ENCODE measurements around the gene RAB3C.

RAB3C gene

DNA sequence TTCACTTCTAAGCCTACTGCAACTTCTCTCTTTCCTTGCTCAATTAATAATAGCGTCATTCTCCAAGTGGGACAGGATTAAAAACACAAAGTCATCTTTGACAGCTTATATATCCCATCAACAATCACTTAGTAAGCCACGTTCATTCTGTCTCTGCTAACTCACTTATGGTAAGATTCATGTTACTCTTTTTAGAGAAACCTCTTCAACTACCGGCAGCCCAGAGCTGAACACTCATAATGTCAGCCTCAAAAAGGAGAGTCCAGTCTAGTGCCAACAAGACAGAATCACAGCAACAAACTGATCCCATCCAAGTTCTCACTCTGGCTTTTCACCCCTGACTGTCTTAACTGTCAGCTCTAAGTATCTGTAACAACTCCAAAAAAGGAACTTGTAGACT lies 196.0 kb downstream of the RAB3C start:
- no peak for DNase-seq

DNA sequence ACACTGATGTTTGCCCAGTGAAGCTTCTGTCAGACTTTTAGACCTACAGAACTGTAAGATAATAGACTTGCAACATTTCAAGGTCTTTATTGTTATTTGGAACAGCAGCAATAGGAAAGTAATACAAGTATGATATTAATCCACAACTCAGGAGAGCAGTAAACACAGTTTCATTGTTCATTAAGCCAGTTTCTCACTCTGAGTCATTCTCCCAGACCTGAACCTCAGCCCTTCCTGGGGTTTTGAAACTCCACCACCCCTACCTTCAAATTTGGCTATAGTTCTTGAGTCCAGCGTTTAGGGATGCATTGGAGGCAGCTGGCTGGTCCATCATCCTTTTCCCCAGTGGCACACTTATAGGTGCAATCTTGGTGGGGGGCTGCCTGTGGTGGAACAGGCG lies 203.2 kb downstream of the RAB3C start:
- no peak for DNase-seq

DNA sequence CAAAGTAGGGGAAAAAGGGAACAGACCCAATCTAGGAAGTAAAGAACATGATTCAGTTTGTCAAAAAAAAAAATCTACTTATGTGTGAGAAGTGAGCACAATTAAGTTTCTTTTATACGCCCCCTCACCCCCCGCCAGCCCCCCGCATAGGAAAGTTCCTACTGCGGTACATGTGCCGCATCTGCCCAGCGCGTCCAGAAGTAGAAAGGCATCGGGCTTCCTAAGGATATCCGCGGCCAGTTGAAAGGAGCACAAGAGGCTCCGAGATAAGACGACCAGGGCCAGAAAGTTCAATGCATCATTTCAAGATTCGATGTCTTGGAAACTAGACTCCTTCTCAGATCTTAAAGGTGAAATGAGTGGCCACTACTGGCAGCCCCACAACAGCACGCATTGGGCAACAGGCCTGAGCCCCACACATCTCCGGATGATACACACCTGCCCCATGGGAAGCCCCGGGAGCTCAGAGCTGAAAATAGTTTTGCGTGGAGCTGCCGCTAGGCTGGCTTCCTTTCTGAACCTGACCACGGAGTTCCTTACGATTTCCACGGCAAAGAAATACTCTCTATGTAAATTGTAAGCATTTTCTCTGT lies 203.9 kb downstream of the RAB3C start:
- DNase-seq = no peak

DNA sequence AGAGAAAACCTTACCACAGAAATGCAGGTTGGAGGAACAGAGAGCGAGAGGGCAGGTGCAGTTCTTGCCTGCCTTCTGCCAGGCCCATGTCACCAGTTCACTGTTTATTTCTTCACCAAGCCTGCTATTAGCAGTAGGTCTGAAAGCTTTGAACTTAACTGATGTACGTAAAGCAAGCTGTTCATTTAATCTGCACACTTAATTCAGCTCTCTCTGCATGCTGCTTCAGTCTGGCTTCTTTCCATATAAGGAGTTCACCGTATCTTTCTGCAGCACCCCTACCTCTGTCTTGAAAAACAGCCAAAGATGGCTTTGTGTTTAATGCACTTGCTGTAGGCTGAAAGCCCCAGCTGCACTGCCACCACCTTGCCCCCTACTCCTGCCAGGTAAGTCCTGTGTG lies 205.1 kb downstream of the RAB3C start:
- no peak for DNase-seq

DNA sequence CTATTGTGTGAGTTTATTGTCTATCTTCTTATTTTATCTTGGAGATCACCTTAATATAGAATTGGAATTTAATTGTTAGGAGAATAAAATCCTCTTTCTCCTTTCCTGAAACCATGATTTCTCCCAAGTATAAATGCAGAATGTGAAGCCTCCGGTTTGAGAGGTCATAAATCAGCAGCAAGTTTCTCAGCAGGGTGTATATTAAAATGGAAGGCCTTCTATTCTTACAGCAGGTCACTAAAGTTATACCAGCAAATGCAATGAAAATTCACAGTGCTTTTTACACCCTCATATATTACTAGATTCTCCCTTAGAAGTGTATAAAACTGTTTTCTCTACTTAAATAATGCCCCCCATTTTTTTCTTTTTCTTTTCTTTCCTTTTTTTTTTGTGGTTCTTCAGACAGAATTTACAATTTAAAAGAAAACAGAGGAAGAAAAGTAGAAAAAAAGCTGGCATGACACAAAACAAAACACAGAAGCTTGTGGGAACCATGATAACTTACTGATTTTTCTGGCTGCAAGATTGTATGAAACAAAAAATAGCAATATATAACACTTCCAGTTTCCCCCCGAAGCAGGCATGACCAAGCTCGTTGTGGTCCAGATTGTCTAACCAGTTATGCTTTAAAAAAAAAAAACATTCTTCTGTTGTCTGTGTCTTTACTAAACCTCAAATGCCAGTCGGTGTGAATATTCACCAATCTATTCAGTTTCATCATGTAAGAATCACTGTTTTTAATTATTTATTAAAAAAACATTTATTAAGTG lies 211.2 kb downstream of the RAB3C start:
- no peak for DNase-seq

- peak; percentile 23 to 44 for DNase-seq
Observed at GRCh38 chr5:58794875-58795274, 212.0 kb downstream of the RAB3C start.

DNA sequence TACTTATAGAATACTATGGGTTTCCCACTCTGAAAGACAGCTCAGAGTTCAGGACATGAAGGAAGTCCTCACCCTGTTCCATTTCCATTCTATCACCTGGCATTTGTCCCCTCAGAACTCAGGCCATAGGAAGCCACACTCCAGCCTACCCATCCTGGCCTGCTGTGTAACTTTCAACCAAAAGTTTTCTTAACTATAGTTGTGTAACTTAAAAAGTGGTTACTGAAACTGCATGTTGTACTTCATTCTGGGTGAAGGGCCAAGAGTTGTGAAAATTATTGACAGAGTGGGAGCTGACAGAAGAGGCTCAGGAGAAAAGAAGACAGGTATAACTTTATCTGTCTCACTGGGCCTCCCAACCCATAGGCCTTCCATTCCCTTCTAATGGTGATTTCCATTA lies 212.5 kb downstream of the RAB3C start:
- DNase-seq = no peak

DNA sequence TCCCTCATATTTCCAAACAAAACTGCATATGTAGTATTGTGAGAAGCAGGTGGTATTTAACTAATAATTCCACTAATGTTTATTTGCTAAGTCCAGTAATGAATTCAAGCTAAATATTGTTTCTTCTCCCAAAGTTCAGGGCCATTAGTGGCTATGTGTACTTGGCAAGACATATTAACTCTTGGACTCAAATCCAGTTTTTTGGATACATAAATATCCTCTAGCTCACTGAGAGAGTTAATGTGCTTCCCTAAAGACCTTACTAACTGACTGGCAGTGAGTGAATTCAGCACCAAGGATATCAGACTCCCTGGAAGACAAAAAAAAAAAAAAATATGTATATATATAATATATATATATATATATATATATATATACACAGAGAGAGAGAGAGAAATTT lies 214.1 kb downstream of the RAB3C start:
- DNase-seq = no peak

DNA sequence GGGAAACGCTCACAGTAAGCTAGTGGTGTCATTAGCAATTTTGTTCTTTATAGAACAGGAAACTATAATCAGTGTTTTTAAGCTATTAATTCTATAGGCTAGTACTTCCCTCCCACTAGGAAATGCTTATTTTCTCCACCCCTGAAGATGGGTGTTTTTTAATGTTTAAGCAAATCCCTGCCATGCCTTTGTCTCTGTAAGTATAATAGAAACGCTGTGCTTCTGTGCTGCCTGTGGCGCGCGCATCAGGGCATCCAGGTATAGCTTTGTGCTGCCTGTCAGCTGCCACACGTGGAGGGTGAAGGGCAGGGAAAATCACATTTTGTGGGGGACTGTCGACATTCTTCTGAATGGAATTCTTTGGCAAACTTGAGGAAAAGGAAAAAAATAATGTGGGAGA lies 217.5 kb downstream of the RAB3C start:
- no peak for DNase-seq

DNA sequence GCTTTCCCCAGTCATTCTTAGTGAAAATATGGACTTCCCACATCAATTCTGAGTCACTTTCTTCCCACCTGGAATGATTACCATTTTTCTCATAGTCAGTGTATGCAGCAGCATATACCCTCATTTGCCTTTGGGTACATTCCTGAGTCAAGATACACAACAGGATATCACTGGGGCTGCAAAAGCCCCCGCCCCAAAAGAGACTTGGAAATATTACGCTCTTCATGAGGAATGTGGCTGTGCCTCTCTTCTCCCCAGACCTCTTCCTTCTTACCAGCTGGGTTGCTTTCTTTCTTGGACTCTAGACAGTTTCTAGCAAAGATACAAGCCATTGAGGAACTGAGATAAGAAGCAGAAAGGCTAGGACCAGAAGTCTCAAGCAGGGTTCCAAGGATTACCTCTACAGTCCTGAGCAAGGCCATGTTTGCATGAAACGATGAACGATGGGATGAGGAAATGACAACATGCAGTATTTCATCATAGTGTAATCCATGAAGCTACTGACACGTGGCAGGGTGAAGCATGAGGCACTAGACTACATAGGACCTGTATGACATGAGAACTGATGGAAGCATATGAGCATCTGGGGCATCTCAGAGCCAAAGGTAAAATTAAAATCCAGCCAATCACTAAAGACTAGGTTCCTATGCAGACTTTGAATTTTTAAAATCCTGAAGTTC lies 218.1 kb downstream of the RAB3C start:
- no peak for DNase-seq

- no peak for DNase-seq
Observed at GRCh38 chr5:58803056-58803455, 220.2 kb downstream of the RAB3C start.

DNA sequence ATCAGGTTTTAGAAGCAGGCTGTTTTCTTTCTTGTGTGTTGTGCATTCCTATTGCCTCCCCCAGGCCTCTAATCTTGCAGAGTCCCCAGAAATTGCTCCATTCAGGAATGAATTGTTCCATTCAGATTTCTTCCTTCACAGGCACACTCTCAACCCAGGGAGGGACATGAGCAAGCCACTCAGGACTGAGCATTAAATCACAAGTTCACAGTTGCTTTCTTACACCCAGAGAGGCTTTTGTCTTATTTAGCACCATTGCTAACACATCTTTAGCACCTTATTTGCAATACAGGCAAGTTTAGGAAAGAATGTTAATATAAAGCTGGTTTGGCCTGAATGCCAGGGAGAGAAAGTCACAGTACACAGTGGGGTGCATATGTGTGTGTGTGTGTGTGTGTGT lies 221.4 kb downstream of the RAB3C start:
- DNase-seq = no peak

DNA sequence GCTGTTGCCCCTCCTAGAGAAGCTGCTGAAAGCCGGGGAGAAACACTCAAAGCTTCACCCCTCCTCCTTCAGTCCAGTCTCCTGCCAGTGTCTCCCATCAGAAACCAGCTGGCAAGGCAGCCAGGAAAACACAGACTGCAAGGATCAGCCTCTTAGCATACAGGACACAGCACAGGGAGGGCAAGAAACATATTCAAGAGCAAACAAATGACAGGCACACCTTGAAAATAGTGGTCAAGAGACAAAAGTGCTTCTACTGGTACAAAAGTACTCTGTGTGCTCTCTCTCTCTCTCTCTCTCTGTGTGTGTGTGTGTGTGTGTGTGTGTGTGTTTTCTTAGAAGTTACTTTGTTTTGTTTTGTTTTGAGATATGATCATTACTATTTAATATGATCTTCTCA lies 227.2 kb downstream of the RAB3C start:
- DNase-seq = no peak

- DNase-seq = no peak
Observed at GRCh38 chr5:58813855-58814254, 231.0 kb downstream of the RAB3C start.

DNA sequence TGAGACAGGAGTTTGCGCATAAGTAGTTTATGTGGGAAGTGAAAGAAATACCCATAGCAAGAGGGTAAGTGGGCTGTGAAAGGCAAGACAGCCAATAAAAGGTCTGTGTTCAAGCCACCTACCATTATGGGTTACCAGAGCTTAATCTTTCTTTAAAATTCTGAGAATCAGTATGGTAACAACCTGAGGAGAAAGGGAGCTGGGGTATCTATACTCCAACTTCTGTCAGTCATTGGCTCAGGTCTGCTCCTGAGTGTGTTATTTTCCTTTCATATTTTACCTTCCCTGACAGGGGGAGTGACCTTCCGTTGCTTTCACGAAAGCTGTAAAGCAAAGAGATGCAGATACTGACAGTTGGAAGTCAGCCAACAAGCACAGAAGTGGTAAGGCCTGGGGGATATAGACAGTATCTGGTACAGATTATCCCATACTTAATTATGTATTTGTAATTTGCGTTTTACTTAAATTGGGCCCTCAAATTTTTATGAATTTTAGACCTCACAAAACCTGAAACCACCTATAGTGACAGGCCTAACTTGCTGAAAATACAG lies 233.4 kb downstream of the RAB3C start:
- no peak for DNase-seq

DNA sequence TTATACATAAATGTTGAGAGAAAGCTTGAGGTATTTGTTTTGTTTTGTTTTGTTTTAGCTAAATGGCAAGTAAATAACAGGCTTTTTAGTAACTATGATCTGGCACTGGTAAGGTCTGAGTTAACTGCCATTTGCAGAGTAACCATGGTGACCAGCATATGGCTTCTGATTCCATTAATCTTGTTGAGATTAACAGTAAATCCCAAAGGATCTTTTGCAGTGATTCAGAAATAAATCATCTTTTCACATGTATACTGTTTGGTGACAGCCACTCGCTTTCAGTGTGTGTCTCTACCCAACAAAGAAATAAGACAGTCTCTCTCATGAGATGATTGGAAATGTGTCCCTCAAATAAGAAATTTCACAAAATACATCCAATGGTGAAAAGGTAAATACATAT lies 235.6 kb downstream of the RAB3C start:
- DNase-seq = no peak

DNA sequence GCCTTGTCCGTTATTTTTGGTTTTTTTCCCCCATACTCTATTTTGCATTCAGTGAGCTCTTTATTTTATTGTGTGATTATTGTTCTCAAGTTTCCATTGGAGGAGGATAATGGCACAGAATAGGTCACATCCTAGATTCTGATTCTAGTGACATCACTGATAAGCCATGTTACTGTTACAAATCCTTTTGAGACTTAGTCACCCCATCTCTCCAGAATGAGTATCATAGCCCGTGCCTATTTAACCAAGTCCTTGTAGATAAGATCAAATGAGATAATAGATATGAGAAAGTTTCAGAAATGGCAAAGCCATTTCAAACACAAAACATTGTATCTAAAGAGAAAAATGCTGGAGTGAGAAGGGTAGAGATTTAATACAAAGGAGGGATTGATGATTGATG lies 242.6 kb downstream of the RAB3C start:
- no peak for DNase-seq

DNA sequence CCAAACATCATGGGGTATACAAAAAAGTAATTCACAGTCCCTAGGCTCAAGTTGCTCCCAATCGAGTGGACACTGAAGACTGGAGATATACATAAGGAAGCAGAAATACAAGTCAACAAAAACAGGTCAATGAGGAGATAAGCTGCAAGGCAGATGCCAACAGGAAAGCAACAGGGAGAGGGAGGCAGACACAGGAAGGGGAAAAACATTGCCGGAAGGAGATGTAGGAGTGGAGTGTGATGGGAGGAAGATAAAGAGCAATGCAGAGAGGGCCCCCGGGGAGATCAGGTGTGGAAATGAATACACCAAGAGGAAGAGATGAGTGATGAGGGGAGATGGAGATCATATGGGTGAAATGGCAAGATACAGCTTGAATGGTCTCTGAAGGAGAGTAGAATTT lies 243.0 kb downstream of the RAB3C start:
- DNase-seq = no peak

DNA sequence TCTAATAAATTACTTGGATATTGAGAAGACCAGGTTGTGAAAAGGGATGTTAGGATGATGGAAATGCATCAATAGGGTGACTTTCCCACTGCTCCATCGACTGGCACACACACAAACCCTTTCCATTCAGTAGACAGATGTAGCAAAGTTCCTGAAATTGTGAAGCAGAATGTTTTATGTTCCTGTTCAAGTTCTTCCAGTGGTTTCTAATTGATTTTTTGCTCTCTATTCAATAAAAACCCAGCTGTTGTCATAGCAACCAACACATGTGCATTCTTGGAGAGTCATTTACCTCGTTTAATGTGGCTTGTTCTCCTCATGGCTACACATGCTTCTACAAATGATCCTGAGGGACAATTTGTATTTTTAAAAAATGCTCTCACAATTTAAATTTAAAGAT lies 244.6 kb downstream of the RAB3C start:
- no peak for DNase-seq

GRCh38 chr5:58828258-58828657 lies 245.4 kb downstream of the RAB3C start:
- DNase-seq = no peak

- DNase-seq = no peak
Observed at GRCh38 chr5:58834242-58835225, 251.7 kb downstream of the RAB3C start.

DNA sequence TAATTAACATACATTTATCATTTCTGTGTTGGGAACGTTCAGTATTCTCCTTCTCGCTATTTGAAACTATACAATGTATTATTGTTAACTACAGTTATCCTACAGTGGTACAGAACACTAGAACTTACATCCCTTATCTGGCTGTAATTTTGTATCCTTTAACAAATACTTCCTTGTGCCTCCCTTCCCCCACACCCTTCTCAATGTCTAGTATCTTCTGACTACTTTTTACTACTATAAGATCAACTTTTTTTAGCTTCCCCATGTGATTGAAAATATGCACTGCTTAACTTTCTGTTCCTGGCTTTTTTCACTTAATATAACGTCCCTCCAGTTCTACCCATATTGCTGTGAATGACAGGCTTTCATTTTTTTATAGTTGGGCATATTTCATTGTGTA lies 253.5 kb downstream of the RAB3C start:
- no peak for DNase-seq

GRCh38 chr5:58838729-58839128 lies 255.9 kb downstream of the RAB3C start:
- DNase-seq = no peak

Measured in stimulated activated CD4-positive, alpha-beta T cell treated with anti-CD3 and anti-CD28 coated beads, Interleukin-2, amount 100 ng/mL, for 24 hours (primary cell).